GM12864 (cell line): ENCODE measurements around the gene C11orf86.
"Not testable (repeated sequence)": the region's sequence is repeated elsewhere in the genome, so short reads cannot be mapped to it uniquely, and the experiment has no call there.

Experiments used
- DNase-seq: peaks from one replicate; pipeline ENCODE4 v3.0.0-alpha.2; 2011; ENCODE audit warnings: low read depth
- H3K4me3 ChIP-seq: 2 replicates; pipeline ENCODE4 v1.5.1; 2011; ENCODE audit warnings: mild to moderate bottlenecking, low read depth, low read length, control low read depth
- CTCF ChIP-seq: IDR thresholded peaks from 2 replicates; pipeline ENCODE4 v1.5.1; 2011; ENCODE audit warnings: low read depth, mild to moderate bottlenecking, moderate library complexity, low read length, control low read depth, inconsistent platforms; ENCODE audit errors: missing control alignments

The C11orf86 gene

GRCh38 chr11:66987924-66988637 lies 13.0 kb downstream of the C11orf86 start:
- no peak overlapping the region for H3K4me3 ChIP-seq
- TF ChIP-seq CTCF: no peak
- no peak for DNase-seq

GRCh38 chr11:66988741-66989140 lies 13.6 kb downstream of the C11orf86 start:
- not testable (repeated sequence) for H3K4me3 ChIP-seq, DNase-seq

- H3K4me3 ChIP-seq, DNase-seq: not testable (repeated sequence)
Measured at GRCh38 chr11:66989360-66989759, 14.3 kb downstream of the C11orf86 start.

GRCh38 chr11:66992041-66992440 lies 16.9 kb downstream of the C11orf86 start:
- no peak for DNase-seq
- TF ChIP-seq CTCF: no peak
- no peak overlapping the region for H3K4me3 ChIP-seq

GRCh38 chr11:66996609-66997273 lies 21.6 kb downstream of the C11orf86 start:
- no peak overlapping the region for H3K4me3 ChIP-seq
- no peak for DNase-seq
- TF ChIP-seq CTCF: no peak

- TF ChIP-seq CTCF: no peak
- no peak overlapping the region for H3K4me3 ChIP-seq
- DNase-seq: no peak
Measured at GRCh38 chr11:66999555-66999954, 24.5 kb downstream of the C11orf86 start.

GRCh38 chr11:67001332-67001731 lies 26.2 kb downstream of the C11orf86 start:
- no peak for TF ChIP-seq CTCF
- H3K4me3 ChIP-seq: no peak overlapping the region
- DNase-seq: no peak

- no peak for TF ChIP-seq CTCF
- DNase-seq: no peak
- H3K4me3 ChIP-seq: no peak overlapping the region
Measured at GRCh38 chr11:67002297-67002913, 27.3 kb downstream of the C11orf86 start.
